Bronchial epithelial cell (primary cell): ENCODE measurements around the gene GBX1. TPM values are rescaled to one million over a fixed set of nuclear protein-coding genes. Genes with fewer than 3 reads are reported as not detected.
A peak's percentile ranks its signal among the peaks of the same experiment; 100 is the strongest.

Experiments
- DNase-seq: peaks from one replicate; pipeline ENCODE4 v3.0.0-alpha.2; 2010; ENCODE audit warnings: low read depth
- FAIRE-seq: peaks from 2 replicates; lab custom pipeline; 2011; peaks lifted over from hg19 to GRCh38; lab: Jason Lieb, UNC
- H3K27me3 ChIP-seq: 2 replicates; pipeline ENCODE4 v1.5.1; 2011; ENCODE audit warnings: low read length; ENCODE audit not compliant: control insufficient read depth, insufficient read depth
- H3K36me3 ChIP-seq: 2 replicates; pipeline ENCODE4 v1.5.1; 2011; ENCODE audit warnings: low read length; ENCODE audit not compliant: control insufficient read depth, insufficient read depth
- H3K4me3 ChIP-seq: 2 replicates; pipeline ENCODE4 v1.5.1; 2011; ENCODE audit warnings: mild to moderate bottlenecking, low read depth, low read length, control low read depth
- CTCF ChIP-seq: IDR thresholded peaks from 2 replicates; pipeline ENCODE4 v1.5.1; 2011; ENCODE audit warnings: mild to moderate bottlenecking, moderate library complexity, low read length, control low read depth, inconsistent platforms; ENCODE audit not compliant: insufficient read depth, severe bottlenecking
- total RNA-seq: library from RNA; depleted of rRNA; stranded (reverse); fragments of >200 nt; gene quantifications from 2 replicates; pipeline ENCODE4 v1.2.1, GENCODE V29; 2014

The GBX1 gene
- total RNA-seq, 1 donor from 2014 or later, result not detected

GRCh38 chr7:151198945-151199848 is 31.7 kb upstream of the GBX1 start:
- Histone ChIP-seq H3K36me3 (no peaks in the 10 kb centered on the region), H3K27me3 (peaks cover 16% of the 10 kb centered on the region), H3K4me3 (no peak overlapping the region)
- FAIRE-seq, result no peak
- DNase-seq, result no peak
- no peak for TF ChIP-seq CTCF

- no peak for TF ChIP-seq CTCF
- no peak for FAIRE-seq
- H3K36me3 ChIP-seq, result no peaks in the 10 kb centered on the region
- H3K27me3 ChIP-seq, result peaks cover 16% of the 10 kb centered on the region
- DNase-seq, result no peak
- H3K4me3 ChIP-seq, result no peak overlapping the region
Measured at GRCh38 chr7:151197932-151198331, 30.4 kb upstream of the GBX1 start.

GRCh38 chr7:151195616-151196450 is 28.3 kb upstream of the GBX1 start:
- DNase-seq (no peak), FAIRE-seq (peak; percentile 13)
- no peak overlapping the region for H3K4me3 ChIP-seq
- peaks cover 18% of the 10 kb centered on the region for H3K27me3 ChIP-seq
- no peak for TF ChIP-seq CTCF
- no peaks in the 10 kb centered on the region for H3K36me3 ChIP-seq

GRCh38 chr7:151194188-151194587 is 26.7 kb upstream of the GBX1 start:
- FAIRE-seq (no peak), DNase-seq (no peak)
- Histone ChIP-seq H3K27me3 (peaks cover 18% of the 10 kb centered on the region), H3K4me3 (no peak overlapping the region), H3K36me3 (no peaks in the 10 kb centered on the region)
- no peak for TF ChIP-seq CTCF

- H3K4me3 ChIP-seq, result no peak overlapping the region
- DNase-seq (no peak), FAIRE-seq (no peak)
- peaks cover 18% of the 10 kb centered on the region for H3K27me3 ChIP-seq
- no peaks in the 10 kb centered on the region for H3K36me3 ChIP-seq
- no peak for TF ChIP-seq CTCF
Measured at GRCh38 chr7:151193203-151193978, 25.9 kb upstream of the GBX1 start.
